Activated CD4-positive, alpha-beta T cell treated with anti-CD3 and anti-CD28 coated beads for 36 hours (primary cell): ENCODE data around the gene TRIM46. TPM values are rescaled to one million over a fixed set of nuclear protein-coding genes. Genes with fewer than 3 reads are reported as not detected.
"Not testable (repeated sequence)": the region's sequence is repeated elsewhere in the genome, so short reads cannot be mapped to it uniquely, and the experiment has no call there.

Experiments
- ATAC-seq: fragments of 200-7000 bp; cut with Tn5 transposase; one replicate; pipeline ENCODE4 v1.10.0; 2021; ENCODE audit warnings: mild to moderate bottlenecking, moderate library complexity
- CTCF ChIA-PET: fragments of 350-600 bp; sonication (Branson Sonifier 250); formaldehyde crosslinking; loops from one replicate; lab custom pipeline; 2021; ENCODE audit warnings: antibody characterized with exemption; lab: Charles Lee
- POLR2A ChIA-PET: fragments of 350-600 bp; sonication (Branson Sonifier 250); formaldehyde crosslinking; loops from one replicate; lab custom pipeline; 2021; ENCODE audit warnings: antibody characterized with exemption, inconsistent platforms; lab: Charles Lee
- DNase-seq: peaks from one replicate; pipeline ENCODE4 v3.0.0-alpha.2; 2020
- H3K27ac Mint-ChIP-seq: one replicate; pipeline ENCODE4 v1.8.0; 2021; ENCODE audit warnings: mixed read lengths
- H3K27me3 Mint-ChIP-seq: one replicate; pipeline ENCODE4 v1.8.0; 2021; ENCODE audit warnings: mixed read lengths
- H3K36me3 Mint-ChIP-seq: one replicate; pipeline ENCODE4 v1.8.0; 2021; ENCODE audit warnings: low read depth, mixed read lengths
- H3K4me1 Mint-ChIP-seq: one replicate; pipeline ENCODE4 v1.8.0; 2021; ENCODE audit warnings: mixed read lengths
- H3K4me3 Mint-ChIP-seq: one replicate; pipeline ENCODE4 v1.8.0; 2021; ENCODE audit warnings: mild to moderate bottlenecking, moderate library complexity, mixed read lengths
- H3K9me3 Mint-ChIP-seq: one replicate; pipeline ENCODE4 v1.8.0; 2021; ENCODE audit warnings: low read depth, mixed read lengths
- intact Hi-C, 2 experiments: fragments of 100-400 bp; cut with DNase I in 1 of 2; cut with micrococcal nuclease in 1 of 2; formaldehyde crosslinking; loops; one replicate each; pipeline versions ENCODE4 v1.14.2 to v1.15.1; 2022 to 2024; cut with DNase I, micrococcal nuclease
- total RNA-seq, 2 experiments: library from RNA; stranded (reverse); gene quantifications; one replicate each; pipeline ENCODE4 v1.2.3, GENCODE V29; 2021

Gene TRIM46
- total RNA-seq, 2 experiments from 2014 or later = 6.3 to 6.9 TPM

DNA sequence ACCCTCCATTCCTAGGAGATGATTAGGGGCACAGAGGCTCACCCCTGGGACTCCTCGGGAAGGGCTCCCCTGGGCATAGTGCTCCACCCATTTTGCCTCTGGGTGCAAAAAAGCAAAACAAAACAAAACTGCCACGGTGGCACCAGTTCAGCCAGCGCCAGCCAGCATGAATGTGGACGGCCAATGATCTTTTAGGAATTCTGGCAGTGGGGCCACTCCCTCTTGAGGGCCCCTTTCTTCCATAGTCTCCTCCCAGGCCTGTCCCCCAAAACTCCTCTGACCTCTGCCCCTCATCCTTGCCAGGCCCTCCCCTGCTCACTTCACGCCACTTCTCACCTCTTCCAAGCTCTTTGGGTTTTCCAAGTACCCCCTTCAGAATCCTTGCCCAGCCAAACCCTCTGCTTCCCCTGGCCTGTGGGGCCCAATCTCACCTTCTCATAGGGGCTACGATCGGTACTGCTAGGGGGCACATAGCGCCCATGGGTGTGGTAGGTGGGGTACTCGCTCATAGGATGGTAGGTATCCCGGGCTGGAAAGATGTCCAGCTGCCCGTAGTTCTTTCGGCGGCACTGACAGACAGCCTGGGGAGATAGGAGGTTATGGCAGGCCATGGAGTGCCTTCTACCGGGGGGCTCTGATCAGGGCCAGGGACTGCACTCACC, 13.3 kb downstream of the TRIM46 start:
- Mint-ChIP-seq H3K27me3 (no peaks in the 10 kb centered on the region), H3K27ac (no peak overlapping the region), H3K36me3 (no peaks in the 10 kb centered on the region), H3K4me1 (peaks cover 4% of the 10 kb centered on the region), H3K4me3 (no peak overlapping the region), H3K9me3 (no peaks in the 10 kb centered on the region)
- no peak for ATAC-seq
- ChIA-PET CTCF (interaction anchor here (0.8 to 0.9 kb wide), 2 partner anchors 14 to 64 kb away, joined by 3 to 4 read pairs; partner anchors contain the start of gene KRTCAP2), POLR2A (no interaction called here)
- intact Hi-C loops = no loop called here
- no peak for DNase-seq

DNA sequence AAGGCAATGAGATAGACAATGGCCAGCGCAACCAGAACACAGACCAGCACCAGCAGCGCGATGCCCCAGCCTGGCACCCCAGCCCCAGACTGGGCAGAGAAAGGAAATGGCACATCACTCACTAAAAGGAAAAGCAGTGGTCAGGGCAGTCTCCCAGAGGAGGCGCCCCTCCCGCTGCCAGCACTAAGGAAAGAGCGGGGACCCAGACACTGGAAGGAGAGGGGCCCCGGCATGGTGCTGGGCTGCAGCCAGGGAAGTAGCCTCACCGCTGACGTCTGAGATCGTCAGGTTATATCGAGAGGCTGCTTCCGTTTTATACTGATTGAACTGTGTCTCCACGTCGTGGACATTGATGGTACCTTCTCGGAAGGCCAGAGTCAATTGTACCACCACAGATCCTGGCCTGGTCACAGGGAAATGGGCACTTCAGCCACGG, 13.8 kb downstream of the TRIM46 start:
- DNase-seq = no peak
- no peaks in the 10 kb centered on the region for H3K36me3 Mint-ChIP-seq
- no peak overlapping the region for H3K27ac Mint-ChIP-seq
- H3K27me3 Mint-ChIP-seq = no peaks in the 10 kb centered on the region
- ChIA-PET CTCF (interaction anchor here (0.6 to 0.9 kb wide), 2 partner anchors 10 to 14 kb away, joined by 3 read pairs; partner anchors contain the start of gene KRTCAP2), POLR2A (interaction anchor here (0.6 kb wide), 1 partner anchor 136 kb away, joined by 3 read pairs; no protein-coding TSS in a partner anchor)
- ATAC-seq = no peak
- peaks cover 9% of the 10 kb centered on the region for H3K4me1 Mint-ChIP-seq
- intact Hi-C loops = no loop called here
- H3K4me3 Mint-ChIP-seq = no peak overlapping the region
- no peaks in the 10 kb centered on the region for H3K9me3 Mint-ChIP-seq

DNA sequence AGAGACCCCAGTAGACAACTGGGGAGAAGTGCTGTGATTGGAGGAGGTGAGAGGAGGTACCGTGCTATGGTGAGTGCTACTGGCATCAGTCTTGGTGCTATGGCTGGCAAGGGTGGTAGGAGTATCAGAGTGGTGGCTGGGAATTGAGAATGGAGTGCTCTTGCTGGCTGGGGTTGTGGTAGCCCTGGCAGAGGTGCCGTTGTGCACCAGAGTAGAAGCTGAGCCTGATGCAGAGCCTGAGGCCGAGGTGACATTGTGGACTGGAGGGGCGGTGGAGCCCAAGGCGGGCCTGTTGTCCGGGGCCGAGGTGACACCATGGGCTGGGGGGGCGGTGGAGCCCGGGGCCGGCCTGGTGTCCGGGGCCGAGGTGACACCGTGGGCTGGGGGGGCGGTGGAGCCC, 14.6 kb downstream of the TRIM46 start:
- ATAC-seq (no peak), DNase-seq (no peak)
- H3K27me3 Mint-ChIP-seq = no peaks in the 10 kb centered on the region
- intact Hi-C loops = no loop called here
- no peaks in the 10 kb centered on the region for H3K36me3 Mint-ChIP-seq
- H3K4me3 Mint-ChIP-seq = no peak overlapping the region
- ChIA-PET POLR2A (interaction anchor here (0.6 kb wide), 2 partner anchors 135 to 483 kb away, joined by 3 read pairs; no protein-coding TSS in a partner anchor), CTCF (interaction anchor here (0.6 kb wide), 1 partner anchor 9 kb away, joined by 3 read pairs; no protein-coding TSS in a partner anchor)
- no peaks in the 10 kb centered on the region for H3K9me3 Mint-ChIP-seq
- H3K27ac Mint-ChIP-seq = peak overlapping the region; percentile 19
- H3K4me1 Mint-ChIP-seq = peaks cover 16% of the 10 kb centered on the region

DNA sequence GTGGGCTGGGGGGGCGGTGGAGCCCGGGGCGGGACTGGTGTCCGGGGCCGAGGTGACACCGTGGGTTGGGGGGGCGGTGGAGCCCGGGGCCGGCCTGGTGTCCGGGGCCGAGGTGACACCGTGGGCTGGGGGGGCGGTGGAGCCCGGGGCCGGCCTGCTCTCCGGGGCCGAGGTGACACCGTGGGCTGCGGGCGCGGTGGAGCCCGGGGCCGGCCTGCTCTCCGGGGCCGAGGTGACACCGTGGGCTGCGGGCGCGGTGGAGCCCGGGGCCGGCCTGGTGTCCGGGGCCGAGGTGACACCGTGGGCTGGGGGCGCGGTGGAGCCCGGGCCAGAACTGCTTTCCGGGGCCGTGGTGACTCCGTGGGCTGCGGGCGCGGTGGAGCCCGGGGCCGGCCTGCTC, 16.3 kb downstream of the TRIM46 start:
- ATAC-seq, POLR2A ChIA-PET, CTCF ChIA-PET, H3K9me3 Mint-ChIP-seq, H3K36me3 Mint-ChIP-seq, H3K4me3 Mint-ChIP-seq, DNase-seq, H3K27ac Mint-ChIP-seq, H3K27me3 Mint-ChIP-seq: not testable (repeated sequence)
- intact Hi-C loops = loop anchor here (5.0 kb wide), 2 partner anchors 132 to 667 kb away; partner anchors contain the start of genes GON4L (in 1 of the 2), RUSC1 (in 1 of the 2) and SYT11 (in 1 of the 2)
- peaks cover 26% of the 10 kb centered on the region for H3K4me1 Mint-ChIP-seq

DNA sequence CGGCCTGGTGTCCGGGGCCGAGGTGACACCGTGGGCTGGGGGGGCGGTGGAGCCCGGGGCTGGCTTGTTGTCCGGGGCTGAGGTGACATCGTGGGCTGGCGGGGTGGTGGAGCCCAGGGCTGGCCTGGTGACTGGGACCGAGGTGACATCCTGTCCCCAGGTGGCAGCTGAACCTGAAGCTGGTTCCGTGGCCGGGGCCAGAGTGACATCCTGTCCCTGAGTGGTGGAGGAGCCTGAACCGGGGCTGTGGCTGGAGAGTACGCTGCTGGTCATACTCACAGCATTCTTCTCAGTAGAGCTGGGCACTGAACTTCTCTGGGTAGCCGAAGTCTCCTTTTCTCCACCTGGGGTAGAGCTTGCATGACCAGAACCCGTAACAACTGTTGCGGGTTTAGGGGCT, 18.3 kb downstream of the TRIM46 start:
- intact Hi-C loops = loop anchor here (2.0 to 5.0 kb wide), 3 partner anchors 15 to 665 kb away; partner anchors contain the start of genes GON4L (in 1 of the 2), RUSC1 (in 1 of the 2) and SYT11 (in 1 of the 2)
- peak overlapping the region; percentile 46 for H3K4me3 Mint-ChIP-seq
- H3K4me1 Mint-ChIP-seq = peaks cover 34% of the 10 kb centered on the region
- no peaks in the 10 kb centered on the region for H3K27me3 Mint-ChIP-seq
- DNase-seq = no peak
- peak overlapping the region; percentile 84 for H3K27ac Mint-ChIP-seq
- ATAC-seq = no peak
- POLR2A ChIA-PET = interaction anchor here (3.3 kb wide), 1 partner anchor 19 kb away, joined by 17 read pairs; the partner anchor contains the start of genes KRTCAP2 and TRIM46
- peaks cover 5% of the 10 kb centered on the region for H3K36me3 Mint-ChIP-seq
- H3K9me3 Mint-ChIP-seq = no peaks in the 10 kb centered on the region
- CTCF ChIA-PET = interaction anchor here (0.7 to 3.7 kb wide), 5 partner anchors 12 to 483 kb away, joined by 3 to 75 read pairs (median 10); partner anchors contain the start of genes KRTCAP2 and TRIM46

DNA sequence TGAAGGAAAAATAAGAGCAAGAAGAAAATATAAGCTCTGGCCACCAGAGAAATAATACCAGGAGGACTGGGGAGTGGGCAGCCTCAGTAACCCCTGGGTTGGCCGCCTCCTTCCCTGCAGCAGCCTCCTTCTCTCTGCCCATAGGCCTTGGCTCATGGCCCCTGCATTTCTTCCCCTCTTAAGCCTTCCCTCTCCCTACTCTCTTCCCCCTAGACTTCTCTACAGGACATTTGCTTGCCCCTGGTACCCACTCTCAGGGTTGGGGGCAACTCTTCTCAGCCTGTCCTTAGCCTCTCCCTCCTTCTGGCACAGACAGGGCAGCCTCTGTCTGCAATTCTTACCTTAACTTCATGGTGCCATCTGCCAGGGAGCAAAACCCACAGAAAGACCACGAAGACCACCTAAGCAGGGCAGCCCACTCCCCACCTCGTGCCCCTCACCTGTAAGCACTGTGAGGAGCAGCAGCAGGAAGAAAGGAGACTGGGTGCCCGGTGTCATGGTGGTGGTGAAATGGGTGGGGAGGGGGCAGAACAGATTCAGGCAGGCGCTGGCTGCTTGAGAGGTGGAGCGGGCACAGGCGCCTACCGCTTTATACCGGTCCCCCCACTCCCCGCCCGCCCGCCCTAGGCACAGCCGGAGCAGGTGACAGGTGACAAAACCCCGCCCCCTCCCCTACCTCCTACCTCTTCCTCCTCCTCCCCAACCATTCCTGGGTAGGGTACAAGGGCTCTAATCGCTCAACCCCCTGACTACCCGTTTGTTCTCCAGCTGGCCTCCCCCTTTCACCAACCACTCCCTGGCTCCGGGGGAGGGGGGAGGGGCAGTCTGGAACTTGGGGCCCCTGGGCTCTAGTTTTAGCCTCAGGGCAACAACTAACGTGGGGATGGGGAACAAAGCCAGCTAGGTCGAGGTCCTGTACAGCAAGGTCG, 19.0 kb downstream of the TRIM46 start:
- H3K4me1 Mint-ChIP-seq = peaks cover 34% of the 10 kb centered on the region
- ChIA-PET POLR2A (interaction anchor here (0.6 to 3.3 kb wide), 6 partner anchors 15 to 569 kb away, joined by 3 to 17 read pairs (median 4); partner anchors contain the start of genes KRTCAP2, MTX1, THBS3 and TRIM46), CTCF (interaction anchor here (0.5 to 3.7 kb wide), 20 partner anchors 12 to 483 kb away, joined by 3 to 75 read pairs (median 7); partner anchors contain the start of genes KRTCAP2, MTX1, THBS3 and TRIM46)
- no peaks in the 10 kb centered on the region for H3K27me3 Mint-ChIP-seq
- H3K36me3 Mint-ChIP-seq = peaks cover 7% of the 10 kb centered on the region
- ATAC-seq (peak; percentile 2), DNase-seq (peak; percentile 70)
- no peaks in the 10 kb centered on the region for H3K9me3 Mint-ChIP-seq
- H3K4me3 Mint-ChIP-seq = peak overlapping the region; percentile 94
- H3K27ac Mint-ChIP-seq = peak overlapping the region; percentile 96
- intact Hi-C loops = loop anchor here (1.0 to 5.0 kb wide), 5 partner anchors 16 to 665 kb away; partner anchors contain the start of genes GON4L (in 1 of the 2), RUSC1 (in 1 of the 2), SLC50A1 (in 1 of the 2) and SYT11 (in 1 of the 2)

DNA sequence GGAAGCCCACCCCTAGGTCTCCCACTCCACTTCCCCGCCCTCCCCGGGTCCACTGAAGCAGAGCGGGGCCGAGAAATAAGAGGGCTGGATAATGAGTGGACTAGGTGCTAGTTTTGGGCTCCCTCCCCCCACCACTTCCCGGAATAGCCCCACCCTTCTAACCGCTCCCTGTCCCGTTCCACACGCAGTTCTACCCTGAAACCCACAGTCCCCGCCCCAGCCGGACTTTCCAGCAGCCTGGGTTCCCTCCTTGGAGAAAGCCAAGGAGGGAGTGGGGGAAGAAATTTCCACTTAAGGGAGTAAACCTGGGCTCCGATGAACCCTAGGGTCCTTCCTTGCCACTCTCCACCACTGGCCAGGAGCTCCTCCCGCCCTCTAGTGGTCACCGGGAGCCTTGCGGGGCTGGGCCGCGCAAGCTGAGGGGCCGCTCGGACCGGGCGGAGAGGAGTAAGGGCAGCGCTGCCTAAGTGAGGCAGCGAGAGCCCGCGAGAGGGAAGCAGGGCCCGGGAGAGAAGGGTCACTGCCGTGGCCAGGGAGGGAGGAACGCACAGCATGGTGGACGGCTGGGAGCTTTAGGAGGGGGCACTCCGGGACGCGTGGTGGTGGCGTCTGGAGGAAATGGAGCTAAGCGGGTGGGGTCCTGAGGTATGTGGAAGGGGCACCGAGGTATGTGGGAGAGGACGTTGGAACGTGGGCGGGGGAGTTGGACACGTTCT, 19.8 kb downstream of the TRIM46 start:
- Mint-ChIP-seq H3K4me3 (peak overlapping the region; percentile 94), H3K4me1 (peaks cover 31% of the 10 kb centered on the region), H3K9me3 (no peaks in the 10 kb centered on the region), H3K27ac (peak overlapping the region; percentile 96), H3K27me3 (no peaks in the 10 kb centered on the region), H3K36me3 (peaks cover 7% of the 10 kb centered on the region)
- DNase-seq (peak; percentile 89), ATAC-seq (peak; percentile 62)
- intact Hi-C loops = loop anchor here (1.0 to 5.0 kb wide), 5 partner anchors 17 to 664 kb away; partner anchors contain the start of genes GON4L (in 1 of the 2), RUSC1 (in 1 of the 2), SLC50A1 (in 1 of the 2) and SYT11 (in 1 of the 2)
- POLR2A ChIA-PET = interaction anchor here (0.6 to 3.3 kb wide), 9 partner anchors 15 to 973 kb away, joined by 3 to 17 read pairs (median 3); partner anchors contain the start of genes KRTCAP2, MTX1, THBS3 and TRIM46
- CTCF ChIA-PET = interaction anchor here (0.5 to 3.7 kb wide), 31 partner anchors 8 to 1720 kb away, joined by 3 to 75 read pairs (median 5); partner anchors contain the start of genes KRTCAP2, MTX1, THBS3 and TRIM46

DNA sequence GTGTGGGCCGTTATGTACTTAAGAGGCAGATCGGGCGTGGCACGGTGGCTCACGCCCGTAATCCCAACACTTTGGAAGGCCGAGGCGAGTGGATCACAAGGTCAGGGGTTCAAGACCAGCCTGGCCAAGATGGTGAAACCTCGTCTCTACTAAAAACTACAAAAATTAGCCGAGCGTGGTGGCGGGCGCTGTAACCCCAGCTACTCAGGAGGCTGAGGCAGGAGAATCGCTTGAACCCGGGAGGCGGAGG, 20.3 kb downstream of the TRIM46 start:
- intact Hi-C loops = loop anchor here (1.0 to 5.0 kb wide), 16 partner anchors 14 to 663 kb away; partner anchors contain the start of genes MTX1 (in 2 of the 2), CKS1B (in 1 of the 2), CLK2 (in 1 of the 2) and FDPS (in 1 of the 2)
- peak overlapping the region; percentile 94 for H3K4me3 Mint-ChIP-seq
- POLR2A ChIA-PET = interaction anchor here (0.6 to 3.3 kb wide), 9 partner anchors 15 to 974 kb away, joined by 3 to 17 read pairs (median 4); partner anchors contain the start of genes KRTCAP2, TRIM46 and UBAP2L
- CTCF ChIA-PET = interaction anchor here (0.5 to 3.7 kb wide), 30 partner anchors 8 to 1720 kb away, joined by 3 to 75 read pairs (median 5); partner anchors contain the start of genes KRTCAP2, MTX1, THBS3 and TRIM46
- not testable (repeated sequence) for ATAC-seq, DNase-seq, H3K36me3 Mint-ChIP-seq, H3K27me3 Mint-ChIP-seq, H3K9me3 Mint-ChIP-seq
- H3K27ac Mint-ChIP-seq = peak overlapping the region; percentile 96
- peaks cover 31% of the 10 kb centered on the region for H3K4me1 Mint-ChIP-seq

DNA sequence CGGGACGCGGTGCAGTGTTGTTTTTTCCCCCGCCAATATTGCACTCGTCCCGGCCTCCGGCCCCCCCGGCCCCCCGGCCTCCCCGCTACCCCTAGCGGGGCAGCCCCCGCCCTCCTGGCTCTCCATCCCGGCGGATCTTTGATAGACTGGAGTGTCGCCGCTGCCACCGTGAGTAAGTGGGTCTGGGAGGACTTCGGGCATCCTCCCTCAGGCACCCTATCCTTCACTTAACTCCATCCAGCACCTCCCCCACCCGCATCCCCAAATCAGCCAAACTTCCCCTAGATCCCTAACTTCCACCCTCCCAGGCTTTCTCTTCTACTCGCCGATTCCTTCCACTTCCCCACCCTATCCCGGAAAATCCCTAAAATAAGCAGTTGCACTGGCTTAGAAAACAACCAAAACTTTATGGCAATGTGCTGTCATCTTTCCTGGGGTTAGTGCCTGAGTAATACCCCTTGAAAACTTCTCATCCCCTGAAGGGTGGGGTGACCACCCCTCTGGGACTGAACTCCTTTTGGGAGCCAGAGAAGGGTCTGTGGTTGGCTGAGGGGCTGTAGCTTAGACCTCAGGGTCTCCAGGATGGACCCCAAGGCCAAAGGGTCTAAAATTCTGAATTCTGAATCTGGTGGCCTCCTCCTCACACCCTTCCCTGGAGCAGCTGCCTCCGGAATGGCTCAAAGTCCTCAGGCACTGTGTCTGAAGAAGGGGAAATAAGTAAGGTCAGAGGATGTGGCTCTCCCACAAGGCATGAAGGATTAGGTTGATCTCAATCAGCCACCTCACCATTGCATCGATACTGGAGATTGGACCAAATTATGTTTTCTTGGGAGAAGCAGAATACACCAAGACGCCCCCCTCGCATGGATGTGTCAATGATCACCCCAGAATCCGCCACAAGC, 21.8 kb downstream of the TRIM46 start:
- Mint-ChIP-seq H3K27ac (peak overlapping the region; percentile 63), H3K27me3 (no peaks in the 10 kb centered on the region), H3K4me1 (peaks cover 31% of the 10 kb centered on the region), H3K4me3 (peak overlapping the region; percentile 94), H3K36me3 (peaks cover 9% of the 10 kb centered on the region), H3K9me3 (no peaks in the 10 kb centered on the region)
- intact Hi-C loops = loop anchor here in 1 of 2 experiments (2.0 kb wide), 1 partner anchor 13 kb away; the partner anchor contains the start of gene MTX1
- POLR2A ChIA-PET = interaction anchor here (0.6 to 3.3 kb wide), 7 partner anchors 14 to 115 kb away, joined by 3 to 17 read pairs (median 4); partner anchors contain the start of genes KRTCAP2, SCAMP3 and TRIM46
- no peak for DNase-seq
- no peak for ATAC-seq
- CTCF ChIA-PET = interaction anchor here (0.6 to 3.7 kb wide), 7 partner anchors 11 to 259 kb away, joined by 3 to 75 read pairs (median 4); partner anchors contain the start of genes KRTCAP2, PMVK and TRIM46
